ENCODE results near the gene MROH2B.

DNA sequence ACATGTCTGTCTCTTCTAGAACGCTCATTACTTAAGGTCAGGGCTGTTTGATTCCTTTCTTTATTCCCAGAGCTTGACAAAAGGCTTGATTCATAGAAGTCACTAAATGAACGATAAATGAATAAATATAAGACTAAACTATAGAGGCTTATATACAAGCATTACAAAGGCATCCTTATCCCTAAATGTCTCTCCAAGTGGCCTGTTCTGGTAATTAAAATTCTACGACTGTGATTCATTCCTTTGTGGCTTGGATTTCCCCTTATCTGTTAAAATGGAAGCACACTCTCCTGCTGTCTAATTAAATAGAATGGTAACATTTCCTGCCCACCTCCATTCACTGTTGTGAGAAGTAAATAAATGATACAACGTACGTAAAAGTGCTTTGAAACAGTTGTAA lies 112.3 kb downstream of the MROH2B start:
- TF ChIP-seq, protein P1, sequence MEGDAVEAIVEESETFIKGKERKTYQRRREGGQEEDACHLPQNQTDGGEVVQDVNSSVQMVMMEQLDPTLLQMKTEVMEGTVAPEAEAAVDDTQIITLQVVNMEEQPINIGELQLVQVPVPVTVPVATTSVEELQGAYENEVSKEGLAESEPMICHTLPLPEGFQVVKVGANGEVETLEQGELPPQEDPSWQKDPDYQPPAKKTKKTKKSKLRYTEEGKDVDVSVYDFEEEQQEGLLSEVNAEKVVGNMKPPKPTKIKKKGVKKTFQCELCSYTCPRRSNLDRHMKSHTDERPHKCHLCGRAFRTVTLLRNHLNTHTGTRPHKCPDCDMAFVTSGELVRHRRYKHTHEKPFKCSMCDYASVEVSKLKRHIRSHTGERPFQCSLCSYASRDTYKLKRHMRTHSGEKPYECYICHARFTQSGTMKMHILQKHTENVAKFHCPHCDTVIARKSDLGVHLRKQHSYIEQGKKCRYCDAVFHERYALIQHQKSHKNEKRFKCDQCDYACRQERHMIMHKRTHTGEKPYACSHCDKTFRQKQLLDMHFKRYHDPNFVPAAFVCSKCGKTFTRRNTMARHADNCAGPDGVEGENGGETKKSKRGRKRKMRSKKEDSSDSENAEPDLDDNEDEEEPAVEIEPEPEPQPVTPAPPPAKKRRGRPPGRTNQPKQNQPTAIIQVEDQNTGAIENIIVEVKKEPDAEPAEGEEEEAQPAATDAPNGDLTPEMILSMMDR (IDR thresholded peaks at IDR 0.05) = no peak
- TF ChIP-seq SIN3A (IDR thresholded peaks at IDR 0.05; ENCODE audit: borderline replicate concordance, insufficient read depth, low read depth, low read length) = no peak
- TF ChIP-seq, protein P2, sequence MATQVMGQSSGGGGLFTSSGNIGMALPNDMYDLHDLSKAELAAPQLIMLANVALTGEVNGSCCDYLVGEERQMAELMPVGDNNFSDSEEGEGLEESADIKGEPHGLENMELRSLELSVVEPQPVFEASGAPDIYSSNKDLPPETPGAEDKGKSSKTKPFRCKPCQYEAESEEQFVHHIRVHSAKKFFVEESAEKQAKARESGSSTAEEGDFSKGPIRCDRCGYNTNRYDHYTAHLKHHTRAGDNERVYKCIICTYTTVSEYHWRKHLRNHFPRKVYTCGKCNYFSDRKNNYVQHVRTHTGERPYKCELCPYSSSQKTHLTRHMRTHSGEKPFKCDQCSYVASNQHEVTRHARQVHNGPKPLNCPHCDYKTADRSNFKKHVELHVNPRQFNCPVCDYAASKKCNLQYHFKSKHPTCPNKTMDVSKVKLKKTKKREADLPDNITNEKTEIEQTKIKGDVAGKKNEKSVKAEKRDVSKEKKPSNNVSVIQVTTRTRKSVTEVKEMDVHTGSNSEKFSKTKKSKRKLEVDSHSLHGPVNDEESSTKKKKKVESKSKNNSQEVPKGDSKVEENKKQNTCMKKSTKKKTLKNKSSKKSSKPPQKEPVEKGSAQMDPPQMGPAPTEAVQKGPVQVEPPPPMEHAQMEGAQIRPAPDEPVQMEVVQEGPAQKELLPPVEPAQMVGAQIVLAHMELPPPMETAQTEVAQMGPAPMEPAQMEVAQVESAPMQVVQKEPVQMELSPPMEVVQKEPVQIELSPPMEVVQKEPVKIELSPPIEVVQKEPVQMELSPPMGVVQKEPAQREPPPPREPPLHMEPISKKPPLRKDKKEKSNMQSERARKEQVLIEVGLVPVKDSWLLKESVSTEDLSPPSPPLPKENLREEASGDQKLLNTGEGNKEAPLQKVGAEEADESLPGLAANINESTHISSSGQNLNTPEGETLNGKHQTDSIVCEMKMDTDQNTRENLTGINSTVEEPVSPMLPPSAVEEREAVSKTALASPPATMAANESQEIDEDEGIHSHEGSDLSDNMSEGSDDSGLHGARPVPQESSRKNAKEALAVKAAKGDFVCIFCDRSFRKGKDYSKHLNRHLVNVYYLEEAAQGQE (IDR thresholded peaks at IDR 0.05; ENCODE audit: insufficient read depth in 1 of 2, low read depth in 2 of 2, low read length in 1 of 2) = no peak

Measured in Panc1 (cell line).